Measurements from ENCODE around the gene SALL3.

The SALL3 gene

DNA sequence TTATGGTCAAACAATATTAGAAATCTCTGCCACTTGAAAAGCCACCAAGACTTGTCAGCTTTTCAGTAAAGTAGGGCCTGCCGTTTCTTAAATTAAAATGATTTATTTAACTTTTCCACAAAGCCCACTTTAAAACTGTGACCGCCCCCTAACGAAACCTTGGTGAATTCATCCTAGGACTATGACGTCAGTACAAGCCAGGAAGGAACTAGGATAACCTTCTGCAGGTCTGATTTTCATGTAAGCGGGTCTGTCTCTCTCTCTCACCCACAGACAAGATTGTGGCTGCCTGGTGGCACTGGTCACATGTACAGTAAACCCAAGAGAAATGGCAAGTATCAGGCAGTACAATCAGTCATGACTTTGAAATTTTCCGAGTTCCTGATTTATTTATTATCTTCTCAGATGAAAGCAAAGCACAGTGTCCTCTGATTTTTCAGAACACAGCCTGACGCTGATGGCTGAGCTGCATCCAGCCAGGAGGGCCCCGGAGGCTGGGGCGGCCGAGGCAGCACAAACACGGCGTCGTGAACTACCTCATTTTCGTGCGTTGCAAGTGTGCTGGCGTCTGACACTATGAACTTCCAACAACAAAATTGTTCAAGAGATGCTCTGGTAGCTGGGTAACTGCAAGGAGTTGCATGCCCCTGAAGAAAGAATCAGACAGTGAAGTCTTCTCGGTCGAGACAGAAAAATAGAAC, 18.9 kb downstream of the SALL3 start:
- TF ChIP-seq ZFP30 (CRISPR knock-in tag; IDR thresholded peaks at IDR 0.05) = no peak
- no peak for TF ChIP-seq OSR1 (CRISPR knock-in tag; IDR thresholded peaks at IDR 0.05)
- TF ChIP-seq ISL1 (CRISPR knock-in tag; IDR thresholded peaks at IDR 0.05) = no peak
- no peak for TF ChIP-seq TCF4 (CRISPR knock-in tag; IDR thresholded peaks at IDR 0.05; ENCODE audit: borderline replicate concordance)
- no peak for TF ChIP-seq ZNF565 (CRISPR knock-in tag; conservative IDR thresholded peaks at IDR 0.05; ENCODE audit: low read depth)
- TF ChIP-seq, protein P1, sequence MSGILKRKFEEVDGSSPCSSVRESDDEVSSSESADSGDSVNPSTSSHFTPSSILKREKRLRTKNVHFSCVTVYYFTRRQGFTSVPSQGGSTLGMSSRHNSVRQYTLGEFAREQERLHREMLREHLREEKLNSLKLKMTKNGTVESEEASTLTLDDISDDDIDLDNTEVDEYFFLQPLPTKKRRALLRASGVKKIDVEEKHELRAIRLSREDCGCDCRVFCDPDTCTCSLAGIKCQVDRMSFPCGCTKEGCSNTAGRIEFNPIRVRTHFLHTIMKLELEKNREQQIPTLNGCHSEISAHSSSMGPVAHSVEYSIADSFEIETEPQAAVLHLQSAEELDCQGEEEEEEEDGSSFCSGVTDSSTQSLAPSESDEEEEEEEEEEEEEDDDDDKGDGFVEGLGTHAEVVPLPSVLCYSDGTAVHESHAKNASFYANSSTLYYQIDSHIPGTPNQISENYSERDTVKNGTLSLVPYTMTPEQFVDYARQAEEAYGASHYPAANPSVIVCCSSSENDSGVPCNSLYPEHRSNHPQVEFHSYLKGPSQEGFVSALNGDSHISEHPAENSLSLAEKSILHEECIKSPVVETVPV (CRISPR knock-in tag; IDR thresholded peaks at IDR 0.05) = no peak
- no peak for TF ChIP-seq PPARA (CRISPR knock-in tag; IDR thresholded peaks at IDR 0.05; ENCODE audit: borderline replicate concordance)
- TF ChIP-seq, protein P2, sequence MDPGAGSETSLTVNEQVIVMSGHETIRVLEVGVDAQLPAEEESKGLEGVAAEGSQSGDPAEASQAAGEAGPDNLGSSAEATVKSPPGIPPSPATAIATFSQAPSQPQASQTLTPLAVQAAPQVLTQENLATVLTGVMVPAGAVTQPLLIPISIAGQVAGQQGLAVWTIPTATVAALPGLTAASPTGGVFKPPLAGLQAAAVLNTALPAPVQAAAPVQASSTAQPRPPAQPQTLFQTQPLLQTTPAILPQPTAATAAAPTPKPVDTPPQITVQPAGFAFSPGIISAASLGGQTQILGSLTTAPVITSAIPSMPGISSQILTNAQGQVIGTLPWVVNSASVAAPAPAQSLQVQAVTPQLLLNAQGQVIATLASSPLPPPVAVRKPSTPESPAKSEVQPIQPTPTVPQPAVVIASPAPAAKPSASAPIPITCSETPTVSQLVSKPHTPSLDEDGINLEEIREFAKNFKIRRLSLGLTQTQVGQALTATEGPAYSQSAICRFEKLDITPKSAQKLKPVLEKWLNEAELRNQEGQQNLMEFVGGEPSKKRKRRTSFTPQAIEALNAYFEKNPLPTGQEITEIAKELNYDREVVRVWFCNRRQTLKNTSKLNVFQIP (CRISPR knock-in tag; IDR thresholded peaks at IDR 0.05; ENCODE audit: borderline replicate concordance, low read depth) = no peak
- no peak for TF ChIP-seq ZNF70 (CRISPR knock-in tag; IDR thresholded peaks at IDR 0.05)
- no peak for TF ChIP-seq TOX (CRISPR knock-in tag; IDR thresholded peaks at IDR 0.05; ENCODE audit: borderline replicate concordance)
- no peak for TF ChIP-seq ZFP3 (CRISPR knock-in tag; IDR thresholded peaks at IDR 0.05)
- TF ChIP-seq, protein P3, sequence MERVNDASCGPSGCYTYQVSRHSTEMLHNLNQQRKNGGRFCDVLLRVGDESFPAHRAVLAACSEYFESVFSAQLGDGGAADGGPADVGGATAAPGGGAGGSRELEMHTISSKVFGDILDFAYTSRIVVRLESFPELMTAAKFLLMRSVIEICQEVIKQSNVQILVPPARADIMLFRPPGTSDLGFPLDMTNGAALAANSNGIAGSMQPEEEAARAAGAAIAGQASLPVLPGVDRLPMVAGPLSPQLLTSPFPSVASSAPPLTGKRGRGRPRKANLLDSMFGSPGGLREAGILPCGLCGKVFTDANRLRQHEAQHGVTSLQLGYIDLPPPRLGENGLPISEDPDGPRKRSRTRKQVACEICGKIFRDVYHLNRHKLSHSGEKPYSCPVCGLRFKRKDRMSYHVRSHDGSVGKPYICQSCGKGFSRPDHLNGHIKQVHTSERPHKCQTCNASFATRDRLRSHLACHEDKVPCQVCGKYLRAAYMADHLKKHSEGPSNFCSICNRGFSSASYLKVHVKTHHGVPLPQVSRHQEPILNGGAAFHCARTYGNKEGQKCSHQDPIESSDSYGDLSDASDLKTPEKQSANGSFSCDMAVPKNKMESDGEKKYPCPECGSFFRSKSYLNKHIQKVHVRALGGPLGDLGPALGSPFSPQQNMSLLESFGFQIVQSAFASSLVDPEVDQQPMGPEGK (CRISPR knock-in tag; IDR thresholded peaks at IDR 0.05; ENCODE audit: borderline replicate concordance) = no peak
- TF ChIP-seq, protein P4, sequence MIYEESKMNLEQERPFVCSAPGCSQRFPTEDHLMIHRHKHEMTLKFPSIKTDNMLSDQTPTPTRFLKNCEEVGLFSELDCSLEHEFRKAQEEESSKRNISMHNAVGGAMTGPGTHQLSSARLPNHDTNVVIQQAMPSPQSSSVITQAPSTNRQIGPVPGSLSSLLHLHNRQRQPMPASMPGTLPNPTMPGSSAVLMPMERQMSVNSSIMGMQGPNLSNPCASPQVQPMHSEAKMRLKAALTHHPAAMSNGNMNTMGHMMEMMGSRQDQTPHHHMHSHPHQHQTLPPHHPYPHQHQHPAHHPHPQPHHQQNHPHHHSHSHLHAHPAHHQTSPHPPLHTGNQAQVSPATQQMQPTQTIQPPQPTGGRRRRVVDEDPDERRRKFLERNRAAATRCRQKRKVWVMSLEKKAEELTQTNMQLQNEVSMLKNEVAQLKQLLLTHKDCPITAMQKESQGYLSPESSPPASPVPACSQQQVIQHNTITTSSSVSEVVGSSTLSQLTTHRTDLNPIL (CRISPR knock-in tag; IDR thresholded peaks at IDR 0.05; ENCODE audit: low read depth) = no peak
- no peak for TF ChIP-seq ESRRG (CRISPR knock-in tag; IDR thresholded peaks at IDR 0.05)
- no peak for TF ChIP-seq ARNTL (CRISPR knock-in tag; IDR thresholded peaks at IDR 0.05; ENCODE audit: borderline replicate concordance, low read depth)
- TF ChIP-seq SNAI2 (CRISPR knock-in tag; IDR thresholded peaks at IDR 0.05) = no peak
- TF ChIP-seq GLIS3 (CRISPR knock-in tag; IDR thresholded peaks at IDR 0.05) = no peak
- TF ChIP-seq ZC3H10 (CRISPR knock-in tag; IDR thresholded peaks at IDR 0.05) = no peak
- ATAC-seq = no peak

DNA sequence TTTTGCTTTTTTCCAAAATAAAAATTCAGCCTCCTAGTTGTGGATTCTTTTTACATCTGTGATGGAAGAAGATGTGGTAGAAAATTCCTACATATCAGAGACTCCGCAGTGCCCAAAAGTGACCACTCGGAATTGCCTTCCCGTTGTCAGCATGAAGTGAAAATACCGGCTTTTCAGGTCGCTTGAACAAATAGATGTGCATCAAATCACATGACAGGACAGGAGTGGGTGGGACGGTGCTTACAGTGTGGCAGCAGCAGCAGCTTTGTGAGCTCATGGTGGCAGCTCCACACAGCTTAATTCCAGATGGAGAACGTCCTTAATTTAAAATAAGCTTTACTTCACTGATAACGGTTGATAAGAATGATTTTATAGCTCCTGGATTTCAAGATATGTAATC, 20.3 kb downstream of the SALL3 start:
- no peak for ATAC-seq
- TF ChIP-seq, protein P1 (CRISPR knock-in tag; IDR thresholded peaks at IDR 0.05) = no peak
- TF ChIP-seq BACH2 (CRISPR knock-in tag; IDR thresholded peaks at IDR 0.05; ENCODE audit: borderline replicate concordance) = no peak
- no peak for TF ChIP-seq ZNF565 (CRISPR knock-in tag; conservative IDR thresholded peaks at IDR 0.05; ENCODE audit: low read depth)
- no peak for TF ChIP-seq GLIS3 (CRISPR knock-in tag; IDR thresholded peaks at IDR 0.05)
- no peak for TF ChIP-seq PPARA (CRISPR knock-in tag; IDR thresholded peaks at IDR 0.05; ENCODE audit: borderline replicate concordance)
- TF ChIP-seq, protein P5, sequence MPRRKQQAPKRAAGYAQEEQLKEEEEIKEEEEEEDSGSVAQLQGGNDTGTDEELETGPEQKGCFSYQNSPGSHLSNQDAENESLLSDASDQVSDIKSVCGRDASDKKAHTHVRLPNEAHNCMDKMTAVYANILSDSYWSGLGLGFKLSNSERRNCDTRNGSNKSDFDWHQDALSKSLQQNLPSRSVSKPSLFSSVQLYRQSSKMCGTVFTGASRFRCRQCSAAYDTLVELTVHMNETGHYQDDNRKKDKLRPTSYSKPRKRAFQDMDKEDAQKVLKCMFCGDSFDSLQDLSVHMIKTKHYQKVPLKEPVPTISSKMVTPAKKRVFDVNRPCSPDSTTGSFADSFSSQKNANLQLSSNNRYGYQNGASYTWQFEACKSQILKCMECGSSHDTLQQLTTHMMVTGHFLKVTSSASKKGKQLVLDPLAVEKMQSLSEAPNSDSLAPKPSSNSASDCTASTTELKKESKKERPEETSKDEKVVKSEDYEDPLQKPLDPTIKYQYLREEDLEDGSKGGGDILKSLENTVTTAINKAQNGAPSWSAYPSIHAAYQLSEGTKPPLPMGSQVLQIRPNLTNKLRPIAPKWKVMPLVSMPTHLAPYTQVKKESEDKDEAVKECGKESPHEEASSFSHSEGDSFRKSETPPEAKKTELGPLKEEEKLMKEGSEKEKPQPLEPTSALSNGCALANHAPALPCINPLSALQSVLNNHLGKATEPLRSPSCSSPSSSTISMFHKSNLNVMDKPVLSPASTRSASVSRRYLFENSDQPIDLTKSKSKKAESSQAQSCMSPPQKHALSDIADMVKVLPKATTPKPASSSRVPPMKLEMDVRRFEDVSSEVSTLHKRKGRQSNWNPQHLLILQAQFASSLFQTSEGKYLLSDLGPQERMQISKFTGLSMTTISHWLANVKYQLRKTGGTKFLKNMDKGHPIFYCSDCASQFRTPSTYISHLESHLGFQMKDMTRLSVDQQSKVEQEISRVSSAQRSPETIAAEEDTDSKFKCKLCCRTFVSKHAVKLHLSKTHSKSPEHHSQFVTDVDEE (CRISPR knock-in tag; IDR thresholded peaks at IDR 0.05) = no peak
- no peak for TF ChIP-seq ISL1 (CRISPR knock-in tag; IDR thresholded peaks at IDR 0.05)
- TF ChIP-seq, protein P2 (CRISPR knock-in tag; IDR thresholded peaks at IDR 0.05; ENCODE audit: borderline replicate concordance, low read depth) = no peak
- TF ChIP-seq, protein P3 (CRISPR knock-in tag; IDR thresholded peaks at IDR 0.05; ENCODE audit: borderline replicate concordance) = no peak
- no peak for TF ChIP-seq ZNF8 (CRISPR knock-in tag; IDR thresholded peaks at IDR 0.05)
- TF ChIP-seq, protein P4 (CRISPR knock-in tag; IDR thresholded peaks at IDR 0.05; ENCODE audit: low read depth) = no peak
- TF ChIP-seq CSDC2 (CRISPR knock-in tag; IDR thresholded peaks at IDR 0.05) = no peak
- no peak for TF ChIP-seq ZFP30 (CRISPR knock-in tag; IDR thresholded peaks at IDR 0.05)
- no peak for TF ChIP-seq ARNTL (CRISPR knock-in tag; IDR thresholded peaks at IDR 0.05; ENCODE audit: borderline replicate concordance, low read depth)
- no peak for TF ChIP-seq ZNF70 (CRISPR knock-in tag; IDR thresholded peaks at IDR 0.05)
- no peak for TF ChIP-seq OSR1 (CRISPR knock-in tag; IDR thresholded peaks at IDR 0.05)
